ENCODE measurements around the gene SCP2.

DNA sequence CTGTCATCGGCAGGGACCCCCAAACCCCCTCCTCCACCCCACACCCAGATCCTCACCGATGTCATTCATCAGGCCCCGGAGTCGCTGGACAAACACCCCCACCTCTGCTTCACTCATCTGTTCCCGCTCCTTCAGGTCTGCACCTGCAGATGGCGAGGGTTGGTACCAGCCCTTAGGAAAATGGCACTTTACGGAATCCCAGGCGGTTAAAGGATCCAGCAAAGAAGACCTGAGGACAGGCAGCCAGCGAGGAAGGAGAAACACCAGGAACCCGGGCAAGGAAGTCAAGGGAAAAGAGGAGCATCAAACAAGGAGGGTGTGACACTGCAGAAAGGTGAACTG, 19.3 kb upstream of the SCP2 start:
- TF ChIP-seq, protein P1, sequence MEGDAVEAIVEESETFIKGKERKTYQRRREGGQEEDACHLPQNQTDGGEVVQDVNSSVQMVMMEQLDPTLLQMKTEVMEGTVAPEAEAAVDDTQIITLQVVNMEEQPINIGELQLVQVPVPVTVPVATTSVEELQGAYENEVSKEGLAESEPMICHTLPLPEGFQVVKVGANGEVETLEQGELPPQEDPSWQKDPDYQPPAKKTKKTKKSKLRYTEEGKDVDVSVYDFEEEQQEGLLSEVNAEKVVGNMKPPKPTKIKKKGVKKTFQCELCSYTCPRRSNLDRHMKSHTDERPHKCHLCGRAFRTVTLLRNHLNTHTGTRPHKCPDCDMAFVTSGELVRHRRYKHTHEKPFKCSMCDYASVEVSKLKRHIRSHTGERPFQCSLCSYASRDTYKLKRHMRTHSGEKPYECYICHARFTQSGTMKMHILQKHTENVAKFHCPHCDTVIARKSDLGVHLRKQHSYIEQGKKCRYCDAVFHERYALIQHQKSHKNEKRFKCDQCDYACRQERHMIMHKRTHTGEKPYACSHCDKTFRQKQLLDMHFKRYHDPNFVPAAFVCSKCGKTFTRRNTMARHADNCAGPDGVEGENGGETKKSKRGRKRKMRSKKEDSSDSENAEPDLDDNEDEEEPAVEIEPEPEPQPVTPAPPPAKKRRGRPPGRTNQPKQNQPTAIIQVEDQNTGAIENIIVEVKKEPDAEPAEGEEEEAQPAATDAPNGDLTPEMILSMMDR (IDR thresholded peaks at IDR 0.05): no peak
- TF ChIP-seq POLR2A (IDR thresholded peaks at IDR 0.05): no peak

Measured in esophagus squamous epithelium (tissue), 4 donors.